ENCODE results near the gene CIDEA.

GRCh38 chr18:12264864-12265263 lies 10.7 kb downstream of the CIDEA start:
- TF ChIP-seq, protein P1, sequence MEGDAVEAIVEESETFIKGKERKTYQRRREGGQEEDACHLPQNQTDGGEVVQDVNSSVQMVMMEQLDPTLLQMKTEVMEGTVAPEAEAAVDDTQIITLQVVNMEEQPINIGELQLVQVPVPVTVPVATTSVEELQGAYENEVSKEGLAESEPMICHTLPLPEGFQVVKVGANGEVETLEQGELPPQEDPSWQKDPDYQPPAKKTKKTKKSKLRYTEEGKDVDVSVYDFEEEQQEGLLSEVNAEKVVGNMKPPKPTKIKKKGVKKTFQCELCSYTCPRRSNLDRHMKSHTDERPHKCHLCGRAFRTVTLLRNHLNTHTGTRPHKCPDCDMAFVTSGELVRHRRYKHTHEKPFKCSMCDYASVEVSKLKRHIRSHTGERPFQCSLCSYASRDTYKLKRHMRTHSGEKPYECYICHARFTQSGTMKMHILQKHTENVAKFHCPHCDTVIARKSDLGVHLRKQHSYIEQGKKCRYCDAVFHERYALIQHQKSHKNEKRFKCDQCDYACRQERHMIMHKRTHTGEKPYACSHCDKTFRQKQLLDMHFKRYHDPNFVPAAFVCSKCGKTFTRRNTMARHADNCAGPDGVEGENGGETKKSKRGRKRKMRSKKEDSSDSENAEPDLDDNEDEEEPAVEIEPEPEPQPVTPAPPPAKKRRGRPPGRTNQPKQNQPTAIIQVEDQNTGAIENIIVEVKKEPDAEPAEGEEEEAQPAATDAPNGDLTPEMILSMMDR (IDR thresholded peaks at IDR 0.05; ENCODE audit: insufficient read depth, low read length, poor library complexity, severe bottlenecking): no peak
- no peak for TF ChIP-seq EZH2phosphoT487 (conservative IDR thresholded peaks at IDR 0.05; ENCODE audit: low read length)

Measured in SU-DHL-6 (cell line).